Liver (tissue), 9 donors: ENCODE results near the gene CCDC187. TPM values are rescaled to one million over a fixed set of nuclear protein-coding genes. Genes with fewer than 3 reads are reported as not detected.

ENCODE experiments used
- DNase-seq: peaks from one replicate; pipeline ENCODE4 v3.0.0-alpha.2; 2017; ENCODE audit warnings: low spot score
- H3K27ac ChIP-seq, 2 donors: one replicate each; pipeline ENCODE4 v1.7.0; 2013; ENCODE audit warnings: inconsistent platforms in 2 of 2, low read length in 2 of 2, control low read depth in 1 of 2, low read depth in 1 of 2, mild to moderate bottlenecking in 1 of 2
- H3K27me3 ChIP-seq, 4 donors: one replicate each; pipeline versions ENCODE4 v1.6.1 to v1.7.0; 2013; ENCODE audit warnings: low read length in 3 of 4, inconsistent platforms in 1 of 4, mild to moderate bottlenecking in 1 of 4, moderate library complexity in 1 of 4; ENCODE audit not compliant: control insufficient read depth in 4 of 4, insufficient read depth in 4 of 4
- H3K36me3 ChIP-seq, 4 donors: one replicate each; pipeline versions ENCODE4 v1.6.1 to v1.7.0; 2013; ENCODE audit warnings: low read length in 3 of 4, mild to moderate bottlenecking in 3 of 4, low read depth in 1 of 4, moderate library complexity in 1 of 4; ENCODE audit not compliant: control insufficient read depth in 4 of 4, insufficient read depth in 3 of 4
- H3K4me1 ChIP-seq, 4 donors: one replicate each; pipeline versions ENCODE4 v1.6.1 to v1.7.0; 2013; ENCODE audit warnings: low read length in 3 of 4, mild to moderate bottlenecking in 3 of 4, moderate library complexity in 1 of 4; ENCODE audit not compliant: control insufficient read depth in 4 of 4, insufficient read depth in 4 of 4
- H3K4me3 ChIP-seq, 3 donors: one replicate each; pipeline versions ENCODE4 v1.6.1 to v1.7.0; 2013; ENCODE audit warnings: low read length in 3 of 3, control low read depth in 1 of 3, low read depth in 1 of 3, mild to moderate bottlenecking in 1 of 3
- H3K9ac ChIP-seq, 2 donors: one replicate each; pipeline ENCODE4 v1.7.0; 2013; ENCODE audit warnings: low read length in 2 of 2, mild to moderate bottlenecking in 2 of 2, moderate library complexity in 2 of 2, control low read depth in 1 of 2, low read depth in 1 of 2
- H3K9me3 ChIP-seq, 4 donors: one replicate each; pipeline versions ENCODE4 v1.6.1 to v1.7.0; 2013; ENCODE audit warnings: low read length in 3 of 4; ENCODE audit not compliant: control insufficient read depth in 4 of 4
- EGR1 ChIP-seq, 2 donors: IDR thresholded peaks; 2 replicates each; pipeline ENCODE4 v1.6.1; 2016 to 2018; ENCODE audit warnings: antibody characterized with exemption in 2 of 2, low read depth in 2 of 2
- FOXA1 ChIP-seq: IDR thresholded peaks from 2 replicates; pipeline ENCODE4 v1.6.1; 2016; ENCODE audit warnings: antibody characterized with exemption
- FOXA2 ChIP-seq: IDR thresholded peaks from 2 replicates; pipeline ENCODE4 v1.6.1; 2016; ENCODE audit warnings: antibody characterized with exemption
- GABPA ChIP-seq, 2 donors: IDR thresholded peaks in 1 of 2; conservative IDR thresholded peaks in 1 of 2; 2 replicates each; pipeline ENCODE4 v1.6.1; 2016; ENCODE audit warnings: antibody characterized with exemption in 2 of 2, mild to moderate bottlenecking in 1 of 2, moderate library complexity in 1 of 2
- HNF4A ChIP-seq, 2 donors: conservative IDR thresholded peaks; 2 replicates each; pipeline ENCODE4 v1.6.1; 2016; ENCODE audit warnings: antibody characterized with exemption in 2 of 2, mild to moderate bottlenecking in 2 of 2
- HNF4G ChIP-seq: IDR thresholded peaks from 2 replicates; pipeline ENCODE4 v1.6.1; 2016; ENCODE audit warnings: antibody characterized with exemption
- JUND ChIP-seq, 2 donors: IDR thresholded peaks; 2 replicates each; pipeline ENCODE4 v1.6.1; 2016; ENCODE audit warnings: antibody characterized with exemption in 2 of 2
- MAX ChIP-seq: IDR thresholded peaks from 2 replicates; pipeline ENCODE4 v1.6.1; 2016; ENCODE audit warnings: antibody characterized with exemption
- NR2F2 ChIP-seq: IDR thresholded peaks from 2 replicates; pipeline ENCODE4 v1.6.1; 2016; ENCODE audit warnings: antibody characterized with exemption
- RAD21 ChIP-seq, 2 donors: IDR thresholded peaks; 2 replicates each; pipeline ENCODE4 v1.6.1; 2016; ENCODE audit warnings: antibody characterized with exemption in 2 of 2, mild to moderate bottlenecking in 2 of 2
- RXRA ChIP-seq, 2 donors: IDR thresholded peaks; 2 replicates each; pipeline ENCODE4 v1.6.1; 2017 to 2018; ENCODE audit warnings: antibody characterized with exemption in 2 of 2, mild to moderate bottlenecking in 1 of 2
- SP1 ChIP-seq: IDR thresholded peaks from 2 replicates; pipeline ENCODE4 v1.6.1; 2018; ENCODE audit warnings: antibody characterized with exemption, mild to moderate bottlenecking
- TAF1 ChIP-seq: conservative IDR thresholded peaks from 2 replicates; pipeline ENCODE4 v1.6.1; 2016; ENCODE audit warnings: antibody characterized with exemption, mild to moderate bottlenecking
- ZBTB33 ChIP-seq: IDR thresholded peaks from 2 replicates; pipeline ENCODE4 v1.6.1; 2016; ENCODE audit warnings: antibody characterized with exemption
- WGBS: extraction: QIAGEN DNeasy Blood & Tissue Kit; methylation state at CpG from one replicate; pipeline ENCODE4 v1.1.7; 2013; 5-methylcytosine and 5-hydroxymethylcytosine counted together
- polyA plus RNA-seq, 2 donors: library from polyadenylated mRNA; stranded (reverse) in 1 of 2; unstranded in 1 of 2; fragments of 200-250 nt in 1 of 2; fragments of >200 nt in 1 of 2; fragmentation: Nextera tagmentation in 1 of 2; extraction: Ambion mirVana in 1 of 2; gene quantifications; one replicate each; pipeline versions ENCODE4 v1.2.1 to v1.2.3, GENCODE V29; 2013 to 2015
- total RNA-seq, 2 donors: library from RNA; depleted of rRNA; stranded (reverse); fragments of >200 nt; gene quantifications; one replicate each; pipeline ENCODE4 v1.2.3, GENCODE V29; 2014
- TF ChIP-seq, protein P1 (sequence below): IDR thresholded peaks from 2 replicates; pipeline ENCODE4 v1.6.1; 2016; ENCODE audit warnings: antibody characterized with exemption, mild to moderate bottlenecking
- TF ChIP-seq, protein P2 (sequence below): fragments of 150-350 bp; IDR thresholded peaks from 2 replicates; pipeline ENCODE4 v1.5.1; 2017; ENCODE audit warnings: improper control_type of control experiment, low read depth, low read length; ENCODE audit not compliant: missing input control
- TF ChIP-seq, protein P3 (sequence below): IDR thresholded peaks from 2 replicates; pipeline ENCODE4 v1.6.1; 2016; ENCODE audit warnings: antibody characterized with exemption
- donor health status: healthy.
- donor health status: healthy.
- donor health status: healthy.
- donor health status: healthy.
- donor health status: healthy.

CCDC187 gene
- total and polyA plus RNA-seq, 4 donors = 0.05 TPM; not detected in 3

- TF ChIP-seq, protein P1, sequence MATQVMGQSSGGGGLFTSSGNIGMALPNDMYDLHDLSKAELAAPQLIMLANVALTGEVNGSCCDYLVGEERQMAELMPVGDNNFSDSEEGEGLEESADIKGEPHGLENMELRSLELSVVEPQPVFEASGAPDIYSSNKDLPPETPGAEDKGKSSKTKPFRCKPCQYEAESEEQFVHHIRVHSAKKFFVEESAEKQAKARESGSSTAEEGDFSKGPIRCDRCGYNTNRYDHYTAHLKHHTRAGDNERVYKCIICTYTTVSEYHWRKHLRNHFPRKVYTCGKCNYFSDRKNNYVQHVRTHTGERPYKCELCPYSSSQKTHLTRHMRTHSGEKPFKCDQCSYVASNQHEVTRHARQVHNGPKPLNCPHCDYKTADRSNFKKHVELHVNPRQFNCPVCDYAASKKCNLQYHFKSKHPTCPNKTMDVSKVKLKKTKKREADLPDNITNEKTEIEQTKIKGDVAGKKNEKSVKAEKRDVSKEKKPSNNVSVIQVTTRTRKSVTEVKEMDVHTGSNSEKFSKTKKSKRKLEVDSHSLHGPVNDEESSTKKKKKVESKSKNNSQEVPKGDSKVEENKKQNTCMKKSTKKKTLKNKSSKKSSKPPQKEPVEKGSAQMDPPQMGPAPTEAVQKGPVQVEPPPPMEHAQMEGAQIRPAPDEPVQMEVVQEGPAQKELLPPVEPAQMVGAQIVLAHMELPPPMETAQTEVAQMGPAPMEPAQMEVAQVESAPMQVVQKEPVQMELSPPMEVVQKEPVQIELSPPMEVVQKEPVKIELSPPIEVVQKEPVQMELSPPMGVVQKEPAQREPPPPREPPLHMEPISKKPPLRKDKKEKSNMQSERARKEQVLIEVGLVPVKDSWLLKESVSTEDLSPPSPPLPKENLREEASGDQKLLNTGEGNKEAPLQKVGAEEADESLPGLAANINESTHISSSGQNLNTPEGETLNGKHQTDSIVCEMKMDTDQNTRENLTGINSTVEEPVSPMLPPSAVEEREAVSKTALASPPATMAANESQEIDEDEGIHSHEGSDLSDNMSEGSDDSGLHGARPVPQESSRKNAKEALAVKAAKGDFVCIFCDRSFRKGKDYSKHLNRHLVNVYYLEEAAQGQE = no peak
- TF ChIP-seq NR2F2 = no peak
- no peak for TF ChIP-seq SP1
- TF ChIP-seq ZBTB33 = no peak
- TF ChIP-seq HNF4A (conservative IDR thresholded peaks at IDR 0.05) = no peak
- no peak for TF ChIP-seq RXRA (IDR thresholded peaks at IDR 0.05)
- H3K9me3 ChIP-seq = no peaks in the 10 kb centered on the region
- no peak overlapping the region for H3K9ac ChIP-seq
- no peaks in the 10 kb centered on the region for H3K27me3 ChIP-seq
- WGBS = 84% methylated on average over 11 of the region's 11 CpGs
- peaks cover 0 to 4% (median under 1%) of the 10 kb centered on the region in 4 donors for H3K4me1 ChIP-seq
- H3K27ac ChIP-seq = no peak overlapping the region
- H3K36me3 ChIP-seq = no peaks in the 10 kb centered on the region
- no peak overlapping the region for H3K4me3 ChIP-seq
- DNase-seq = no peak
Measured at GRCh38 chr9:136332482-136332983, 28.6 kb upstream of the CCDC187 start.

DNA sequence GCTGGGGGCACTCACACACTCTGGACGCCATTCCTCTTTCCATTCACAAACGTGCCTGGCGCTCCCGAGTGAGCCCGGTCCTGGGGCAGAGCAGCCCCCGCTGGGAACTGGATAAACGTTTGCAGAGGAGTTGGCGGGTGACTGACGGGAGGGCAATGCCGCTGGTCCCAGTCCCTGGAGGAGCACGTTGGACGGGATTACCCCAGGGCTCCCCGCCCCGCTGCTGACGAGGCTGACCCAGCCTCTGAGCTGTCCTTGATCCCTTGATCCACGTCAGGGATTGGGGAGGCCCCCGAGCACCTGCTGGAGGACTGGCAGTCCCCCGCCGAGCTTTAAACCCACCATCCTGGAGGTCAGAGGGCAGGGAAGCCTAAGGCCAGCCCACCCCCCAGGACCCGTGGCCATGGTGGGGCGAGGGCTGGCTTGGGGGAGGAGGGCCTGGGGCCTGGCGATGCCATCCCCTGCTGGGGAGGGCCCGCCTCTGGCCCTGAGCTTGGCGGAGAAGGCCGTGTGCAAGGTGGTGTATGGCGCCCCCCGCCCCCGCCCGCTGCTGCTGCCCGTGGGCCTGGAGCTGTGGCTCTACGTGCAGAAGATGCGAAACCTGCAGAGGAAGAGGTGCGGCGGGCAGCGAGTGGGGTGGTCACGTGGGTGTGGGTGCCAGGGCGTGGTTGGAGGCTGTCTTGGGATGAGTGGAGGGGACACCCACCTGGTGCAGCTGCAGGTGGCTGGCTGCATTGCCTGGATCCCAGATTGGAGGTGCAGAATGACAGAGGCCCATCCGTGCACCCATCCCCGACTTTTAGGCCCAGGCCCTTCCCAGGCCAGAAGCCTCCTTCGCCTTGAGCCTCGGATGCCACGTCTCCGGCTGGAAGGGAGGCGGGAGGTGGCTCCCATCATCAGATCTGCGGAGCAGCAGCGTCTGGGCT lies 27.9 kb upstream of the CCDC187 start:
- Histone ChIP-seq H3K9ac (no peak overlapping the region), H3K9me3 (no peaks in the 10 kb centered on the region), H3K4me3 (no peak overlapping the region), H3K27ac (no peak overlapping the region), H3K27me3 (no peaks in the 10 kb centered on the region), H3K36me3 (no peaks in the 10 kb centered on the region), H3K4me1 (peaks cover 0 to 6% (median under 1%) of the 10 kb centered on the region in 4 donors)
- 83% methylated on average over 46 of the region's 46 CpGs for WGBS
- TF ChIP-seq SP1 (no peak), FOXA2 (no peak), RXRA (IDR thresholded peaks at IDR 0.05) (no peak), JUND (IDR thresholded peaks at IDR 0.05) (no peak), TAF1 (no peak), HNF4G (no peak), MAX (no peak), NR2F2 (no peak), EGR1 (IDR thresholded peaks at IDR 0.05; ENCODE audit: low read depth in 2 of 2) (no peak), GABPA (IDR thresholded peaks at IDR 0.05 in 1 of 2, conservative IDR thresholded peaks at IDR 0.05 in 1 of 2) (no peak), FOXA1 (no peak), HNF4A (conservative IDR thresholded peaks at IDR 0.05) (no peak), RAD21 (IDR thresholded peaks at IDR 0.05) (no peak)
- TF ChIP-seq, protein P2, sequence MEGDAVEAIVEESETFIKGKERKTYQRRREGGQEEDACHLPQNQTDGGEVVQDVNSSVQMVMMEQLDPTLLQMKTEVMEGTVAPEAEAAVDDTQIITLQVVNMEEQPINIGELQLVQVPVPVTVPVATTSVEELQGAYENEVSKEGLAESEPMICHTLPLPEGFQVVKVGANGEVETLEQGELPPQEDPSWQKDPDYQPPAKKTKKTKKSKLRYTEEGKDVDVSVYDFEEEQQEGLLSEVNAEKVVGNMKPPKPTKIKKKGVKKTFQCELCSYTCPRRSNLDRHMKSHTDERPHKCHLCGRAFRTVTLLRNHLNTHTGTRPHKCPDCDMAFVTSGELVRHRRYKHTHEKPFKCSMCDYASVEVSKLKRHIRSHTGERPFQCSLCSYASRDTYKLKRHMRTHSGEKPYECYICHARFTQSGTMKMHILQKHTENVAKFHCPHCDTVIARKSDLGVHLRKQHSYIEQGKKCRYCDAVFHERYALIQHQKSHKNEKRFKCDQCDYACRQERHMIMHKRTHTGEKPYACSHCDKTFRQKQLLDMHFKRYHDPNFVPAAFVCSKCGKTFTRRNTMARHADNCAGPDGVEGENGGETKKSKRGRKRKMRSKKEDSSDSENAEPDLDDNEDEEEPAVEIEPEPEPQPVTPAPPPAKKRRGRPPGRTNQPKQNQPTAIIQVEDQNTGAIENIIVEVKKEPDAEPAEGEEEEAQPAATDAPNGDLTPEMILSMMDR = no peak
- TF ChIP-seq, protein P3, sequence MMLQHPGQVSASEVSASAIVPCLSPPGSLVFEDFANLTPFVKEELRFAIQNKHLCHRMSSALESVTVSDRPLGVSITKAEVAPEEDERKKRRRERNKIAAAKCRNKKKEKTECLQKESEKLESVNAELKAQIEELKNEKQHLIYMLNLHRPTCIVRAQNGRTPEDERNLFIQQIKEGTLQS = no peak
- no peak for DNase-seq
